Measurements from ENCODE around the gene RALBP1. TPM values are rescaled to one million over a fixed set of nuclear protein-coding genes. Genes with fewer than 3 reads are reported as not detected.

Gene RALBP1
- total and polyA plus RNA-seq, 9 of the 15 experiments (the other 6 are each of a cell fraction or from before 2014, with no cell fraction given): 10.9 to 70.0 (median 61.3) TPM

- no peak for FAIRE-seq
Measured at GRCh38 chr18:9569178-9569577, 93.9 kb downstream of the RALBP1 start.

More at GRCh38 chr18:9569178-9569577, 93.9 kb downstream of the RALBP1 start:
- no peaks in the 10 kb centered on the region for H3K4me1 ChIP-seq (replicated peaks in 1 of 2; ENCODE audit: control insufficient read depth in 2 of 2, insufficient read depth in 2 of 2, low read length in 2 of 2)
- no peak for ATAC-seq
- no peak overlapping the region for H2AFZ ChIP-seq (ENCODE audit: low read depth, low read length)
- in situ Hi-C loops (cut with MboI): no loop called here
- no peaks in the 10 kb centered on the region for H3K9me1 ChIP-seq (ENCODE audit: control insufficient read depth, insufficient read depth, low read length)
- no peak overlapping the region for H3K9ac ChIP-seq (ENCODE audit: insufficient read depth in 1 of 2, low read depth in 2 of 2, low read length in 2 of 2)
- no peak overlapping the region for H3K4me2 ChIP-seq (ENCODE audit: insufficient read depth, low read length)
- H3K27ac ChIP-seq (ENCODE audit: extremely low read depth, low read depth, low read length): no peak overlapping the region
- H4K20me1 ChIP-seq (replicated peaks; ENCODE audit: control insufficient read depth, insufficient read depth, low read length): no peaks in the 10 kb centered on the region
- no TSS peak for BruUV-seq (replicated peaks)
- CTCF ChIA-PET (ENCODE audit: low intra/inter-chr PET ratio): interaction anchor here (0.6 kb wide), 1 partner anchor 16 kb away, joined by 4 read pairs; no protein-coding TSS in a partner anchor
- no peak for TF ChIP-seq RFX1 (IDR thresholded peaks at IDR 0.05)
- no peak for TF ChIP-seq YBX1 (IDR thresholded peaks at IDR 0.05)
- no peak for TF ChIP-seq SLC30A9 (CRISPR knock-in tag; IDR thresholded peaks at IDR 0.05)
- no peak for TF ChIP-seq DIDO1 (tag; IDR thresholded peaks at IDR 0.05; ENCODE audit: low read depth)
- no peak for TF ChIP-seq E2F8 (IDR thresholded peaks at IDR 0.05; ENCODE audit: low read depth, partially characterized antibody)
- TF ChIP-seq ZNF12 (CRISPR knock-in tag; IDR thresholded peaks at IDR 0.05): no peak
- no peaks in the 10 kb centered on the region for H3K9me3 ChIP-seq (replicated peaks; ENCODE audit: control insufficient read depth, insufficient read depth, low read depth, low read length)
- DNase-seq (ENCODE audit: extremely low read depth in 1 of 4, low spot score in 3 of 4): no peak
- no peak overlapping the region for H3K4me3 ChIP-seq
- POLR2A ChIA-PET: interaction anchor here (0.8 kb wide), 1 partner anchor 235 kb away, joined by 3 read pairs; no protein-coding TSS in a partner anchor
- 91% methylated on average over 7 of the region's 8 CpGs for WGBS (ENCODE audit: insufficient coverage, low coverage, missing lambda C conversion rate)
- H3K36me3 ChIP-seq (ENCODE audit: control insufficient read depth, insufficient read depth, low read length): peaks cover 79% of the 10 kb centered on the region
- H3K79me2 ChIP-seq (ENCODE audit: control insufficient read depth, insufficient read depth, low read length): no peaks in the 10 kb centered on the region
- H3K27me3 ChIP-seq (ENCODE audit: control insufficient read depth in 2 of 2, insufficient read depth in 2 of 2, low read length in 2 of 2): no peaks in the 10 kb centered on the region
- intact Hi-C loops (cut with micrococcal nuclease): no loop called here

Data from K562 (cell line).